Thoracic aorta (tissue), 2 donors: ENCODE results near the gene CTNNBL1. TPM values are rescaled to one million over a fixed set of nuclear protein-coding genes. Genes with fewer than 3 reads are reported as not detected.
"Not testable (repeated sequence)": the region's sequence is repeated elsewhere in the genome, so short reads cannot be mapped to it uniquely, and the experiment has no call there.

Experiments used
- ATAC-seq: fragments of 150-250 bp; one replicate; pipeline ENCODE4 v1.8.0; 2017; ENCODE audit warnings: low read depth; ENCODE audit not compliant: insufficient number of reproducible peaks, low FRiP score
- DNase-seq: peaks from one replicate; pipeline ENCODE4 v3.0.0-alpha.2; 2020; ENCODE audit warnings: low spot score
- H3K27ac ChIP-seq, 2 donors: fragments of 200-600 bp; sonication (generic); 1 replicate in 1 of 2; 2 replicates in 1 of 2; pipeline ENCODE4 v1.5.1; 2016; ENCODE audit warnings: mild to moderate bottlenecking in 2 of 2, moderate library complexity in 2 of 2
- H3K27me3 ChIP-seq: fragments of 200-600 bp; sonication (generic); replicated peaks from 2 replicates; pipeline ENCODE4 v1.6.0; 2016; ENCODE audit warnings: mild to moderate bottlenecking; ENCODE audit not compliant: insufficient read depth
- H3K36me3 ChIP-seq: fragments of 200-600 bp; sonication (generic); one replicate; pipeline ENCODE4 v1.5.1; 2016
- H3K4me1 ChIP-seq, 2 donors: fragments of 200-600 bp; sonication (generic); 1 replicate in 1 of 2; 2 replicates in 1 of 2; pipeline versions ENCODE4 v1.5.1 to v1.6.0; 2016; ENCODE audit warnings: low read depth in 2 of 2, mild to moderate bottlenecking in 1 of 2; ENCODE audit not compliant: control insufficient read depth in 1 of 2
- H3K4me3 ChIP-seq: fragments of 200-600 bp; sonication (generic); 2 replicates; pipeline ENCODE4 v1.5.1; 2016; ENCODE audit warnings: mild to moderate bottlenecking
- H3K9me3 ChIP-seq: fragments of 200-600 bp; sonication (generic); 2 replicates; pipeline ENCODE4 v1.5.1; 2016
- CTCF ChIP-seq: fragments of 200-600 bp; sonication (generic); IDR thresholded peaks from one replicate; pipeline ENCODE4 v1.5.1; 2019; ENCODE audit warnings: antibody characterized with exemption
- total RNA-seq, 2 donors: library from RNA; depleted of rRNA; stranded (reverse); fragments of >200 nt; gene quantifications; one replicate each; pipeline versions ENCODE4 v1.1.0 to v1.2.3, GENCODE V29; 2016

CTNNBL1 gene
- total RNA-seq, 2 donors from 2014 or later: 22.6 to 34.3 TPM

- Histone ChIP-seq H3K27ac (no peak overlapping the region), H3K36me3 (no peaks in the 10 kb centered on the region), H3K9me3 (no peaks in the 10 kb centered on the region), H3K4me3 (no peak overlapping the region), H3K4me1 (no peaks in the 10 kb centered on the region), H3K27me3 (no peaks in the 10 kb centered on the region)
- ATAC-seq (no peak), DNase-seq (no peak)
- no peak for TF ChIP-seq CTCF
Observed at GRCh38 chr20:37680420-37680819, 13.4 kb upstream of the CTNNBL1 start.

- ATAC-seq (no peak), DNase-seq (no peak)
- H3K9me3 ChIP-seq: no peaks in the 10 kb centered on the region
- no peaks in the 10 kb centered on the region for H3K36me3 ChIP-seq
- no peak overlapping the region for H3K4me3 ChIP-seq
- no peak for TF ChIP-seq CTCF
- no peak overlapping the region for H3K27ac ChIP-seq
- H3K27me3 ChIP-seq: no peaks in the 10 kb centered on the region
- no peaks in the 10 kb centered on the region for H3K4me1 ChIP-seq
Observed at GRCh38 chr20:37681384-37682112, 12.3 kb upstream of the CTNNBL1 start.

- not testable (repeated sequence) for H3K27me3 ChIP-seq, DNase-seq, H3K27ac ChIP-seq, H3K36me3 ChIP-seq, H3K9me3 ChIP-seq, H3K4me1 ChIP-seq, ATAC-seq, H3K4me3 ChIP-seq
Observed at GRCh38 chr20:37683146-37683545, 10.7 kb upstream of the CTNNBL1 start.

- DNase-seq: no peak
- no peak overlapping the region for H3K27ac ChIP-seq
- no peaks in the 10 kb centered on the region for H3K27me3 ChIP-seq
- no peak for ATAC-seq
- H3K4me1 ChIP-seq: no peaks in the 10 kb centered on the region
- TF ChIP-seq CTCF: no peak
- H3K9me3 ChIP-seq: no peaks in the 10 kb centered on the region
- no peaks in the 10 kb centered on the region for H3K36me3 ChIP-seq
- H3K4me3 ChIP-seq: no peak overlapping the region
Observed at GRCh38 chr20:37686762-37687477, 6.9 kb upstream of the CTNNBL1 start.

GRCh38 chr20:37687478-37687805, 6.4 kb upstream of the CTNNBL1 start:
- H3K36me3 ChIP-seq: no peaks in the 10 kb centered on the region
- ATAC-seq (no peak), DNase-seq (no peak)
- H3K4me3 ChIP-seq: no peak overlapping the region
- H3K9me3 ChIP-seq: no peaks in the 10 kb centered on the region
- no peak overlapping the region for H3K27ac ChIP-seq
- H3K27me3 ChIP-seq: no peaks in the 10 kb centered on the region
- TF ChIP-seq CTCF: no peak
- no peaks in the 10 kb centered on the region for H3K4me1 ChIP-seq
